DMS53 treated with DMSO at 0.1 percent for 48 hours (cell line): ENCODE measurements around the gene NODAL.
A peak's percentile ranks its signal among the peaks of the same experiment; 100 is the strongest.

ENCODE experiments used
- DNase-seq: peaks from one replicate; lab custom pipeline; 2025; ENCODE audit not compliant: unreplicated experiment; lab: John Stamatoyannopoulos, UW

The NODAL gene

DNA sequence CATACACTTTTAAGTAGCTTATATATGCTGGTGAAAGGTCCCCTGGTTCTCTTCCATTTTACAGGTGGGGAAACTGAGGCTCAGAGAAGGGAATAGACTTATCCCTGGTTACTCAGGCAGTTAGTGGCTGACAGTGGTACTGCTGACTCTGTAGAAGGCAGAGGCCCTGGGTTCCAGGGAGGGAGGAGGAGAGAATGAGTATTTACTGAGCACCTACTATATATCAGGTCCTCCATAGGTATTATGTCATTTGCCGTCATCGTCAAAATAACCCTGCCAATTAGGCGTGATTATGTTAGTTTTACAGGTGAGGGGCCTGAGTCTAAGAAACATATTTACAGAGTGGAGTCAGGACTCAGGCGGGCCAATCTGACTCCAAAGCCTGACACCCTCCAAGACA lies 23.8 kb upstream of the NODAL start:
- no peak for DNase-seq

DNA sequence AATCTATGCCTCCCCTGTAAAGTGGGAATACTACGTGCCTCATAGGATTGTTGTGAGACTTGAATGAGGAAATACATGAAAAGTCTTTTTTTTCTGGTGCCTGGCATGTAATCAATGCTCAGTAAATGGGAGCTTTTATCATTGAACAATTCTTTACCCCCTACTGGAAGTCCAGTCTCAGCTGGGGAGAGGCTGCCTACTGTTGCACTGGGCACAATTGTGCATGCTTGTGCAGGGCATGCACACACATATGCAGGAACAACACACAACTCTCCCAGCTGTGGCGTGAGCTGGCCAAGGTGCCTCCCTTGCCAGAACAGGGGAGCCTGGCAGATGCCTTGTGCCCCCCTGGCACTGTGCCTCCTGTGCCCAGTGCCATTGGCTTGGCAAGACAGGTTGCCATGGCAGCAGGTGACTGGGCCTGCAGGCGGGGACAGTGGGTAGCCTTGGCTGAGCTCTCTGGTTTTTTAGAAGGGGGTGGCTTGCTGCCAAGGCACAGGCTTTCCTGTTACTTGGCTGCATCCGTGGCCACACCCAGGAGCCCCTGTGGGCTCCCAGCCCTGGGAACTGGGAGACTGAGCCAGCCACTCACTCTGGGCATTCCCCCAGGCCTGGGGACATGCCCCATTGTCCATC lies 21.0 kb upstream of the NODAL start:
- DNase-seq: no peak

DNA sequence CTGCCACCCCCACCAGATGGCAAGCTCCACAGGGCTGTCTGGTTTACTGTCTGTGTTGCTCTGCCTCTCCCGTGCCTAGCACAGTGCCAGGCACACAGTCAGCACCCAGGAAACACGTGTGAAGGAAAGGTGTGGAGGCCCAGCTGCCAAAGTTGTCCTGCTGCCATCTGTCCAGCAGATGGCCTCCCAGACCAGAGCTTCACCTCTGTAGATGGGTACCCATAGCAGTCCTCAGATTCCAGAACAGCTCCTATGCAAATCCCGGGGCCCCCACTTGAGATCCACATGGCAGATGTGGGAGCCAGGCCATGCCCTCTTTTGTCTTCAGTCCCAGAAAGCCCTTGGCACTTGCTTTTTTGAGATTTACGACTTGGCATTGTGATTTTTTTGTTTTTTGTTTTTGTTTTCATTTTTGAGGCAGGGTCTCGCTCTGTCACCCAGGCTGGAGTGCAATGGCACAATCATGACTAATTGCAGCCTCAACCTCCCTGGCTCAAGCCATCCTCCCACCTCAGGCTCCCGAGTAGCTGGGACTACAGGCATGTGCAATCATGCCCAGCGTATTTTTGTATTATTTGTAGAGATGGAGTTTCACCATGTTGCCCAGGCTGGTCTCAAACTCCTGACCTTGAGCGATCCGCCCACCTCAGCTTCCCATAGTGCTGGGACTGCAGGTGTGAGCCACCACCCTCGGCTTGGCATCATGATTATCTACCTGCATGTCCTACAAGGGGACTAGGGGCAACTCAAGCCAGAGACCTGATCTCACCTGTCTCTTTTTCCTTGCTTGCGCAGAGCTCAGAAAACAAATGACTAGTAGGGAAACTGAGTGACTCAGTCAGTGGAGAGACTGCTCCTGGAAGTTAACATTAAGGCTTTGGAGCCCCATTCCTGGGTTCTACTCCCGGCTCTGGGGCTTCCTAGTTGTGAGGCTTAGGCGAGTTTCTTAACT lies 20.2 kb upstream of the NODAL start:
- DNase-seq: peak; percentile 33

DNA sequence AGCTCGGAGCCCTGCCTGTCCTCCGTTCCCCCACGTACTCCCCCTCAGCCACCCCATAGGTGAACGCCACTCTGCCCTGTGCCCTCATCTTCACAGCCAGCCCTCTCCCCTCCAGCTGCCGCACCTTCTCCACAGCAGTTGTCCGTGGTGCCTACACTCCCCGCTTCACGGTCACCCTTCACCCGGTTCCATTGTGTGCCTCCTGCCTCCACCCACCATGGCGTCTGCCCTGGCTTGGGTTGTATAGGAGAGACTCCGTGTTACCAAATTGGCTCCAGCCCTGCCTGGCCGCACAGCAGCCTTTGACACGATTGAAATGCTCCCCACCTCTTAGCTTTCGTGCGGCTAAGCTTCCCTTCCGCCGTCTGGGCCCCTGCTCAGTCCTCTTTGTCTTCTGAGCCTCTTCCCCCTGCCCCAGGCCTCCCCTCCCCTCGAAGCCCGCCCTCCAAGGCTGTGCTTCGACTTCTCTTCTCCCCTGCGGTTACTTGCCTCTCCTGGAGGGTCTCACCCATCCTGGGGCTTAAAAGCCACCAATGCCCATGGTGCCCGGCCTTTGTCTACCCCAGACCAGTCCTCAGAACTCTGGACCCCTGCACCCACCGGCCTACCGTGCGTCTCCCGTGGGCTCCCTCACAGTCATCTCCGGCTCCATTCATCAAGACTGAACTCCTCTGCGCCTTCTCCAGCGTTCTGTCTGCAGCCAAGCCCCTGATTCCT lies 18.5 kb upstream of the NODAL start:
- no peak for DNase-seq

DNA sequence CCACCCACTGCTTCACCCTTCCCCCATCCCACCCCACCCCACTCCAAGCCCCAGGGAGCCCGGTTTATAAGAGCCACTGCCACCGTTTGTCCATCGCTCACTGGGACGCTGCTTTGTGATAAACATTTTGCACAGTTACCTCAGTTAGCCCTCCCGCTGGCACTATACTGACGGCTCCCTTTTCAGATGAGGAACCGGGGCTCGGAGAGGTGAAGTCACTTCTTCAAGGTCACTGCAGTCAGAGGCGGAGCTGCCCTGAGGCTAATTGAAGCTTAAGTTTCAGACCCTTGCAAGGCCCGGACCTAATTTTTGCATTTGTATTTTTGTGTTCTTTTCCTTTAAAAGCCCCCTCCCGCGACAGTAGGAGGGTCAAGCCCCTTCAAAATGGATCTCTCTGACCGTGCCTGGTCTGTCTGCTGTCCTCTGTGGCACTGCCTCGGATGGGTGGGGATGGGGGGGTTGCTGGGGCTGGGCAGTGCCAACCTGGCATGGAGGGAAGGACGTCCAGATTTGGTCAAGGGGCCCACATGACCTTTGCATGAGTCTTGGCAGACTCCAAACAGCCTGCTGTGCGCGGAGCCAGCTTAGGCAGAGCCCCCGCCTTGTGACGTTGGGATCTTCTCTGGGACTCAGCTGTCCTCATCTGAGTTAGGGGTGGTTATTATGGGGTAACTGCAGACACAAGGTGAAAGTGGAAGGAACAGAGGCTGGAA lies 17.7 kb upstream of the NODAL start:
- DNase-seq: no peak

DNA sequence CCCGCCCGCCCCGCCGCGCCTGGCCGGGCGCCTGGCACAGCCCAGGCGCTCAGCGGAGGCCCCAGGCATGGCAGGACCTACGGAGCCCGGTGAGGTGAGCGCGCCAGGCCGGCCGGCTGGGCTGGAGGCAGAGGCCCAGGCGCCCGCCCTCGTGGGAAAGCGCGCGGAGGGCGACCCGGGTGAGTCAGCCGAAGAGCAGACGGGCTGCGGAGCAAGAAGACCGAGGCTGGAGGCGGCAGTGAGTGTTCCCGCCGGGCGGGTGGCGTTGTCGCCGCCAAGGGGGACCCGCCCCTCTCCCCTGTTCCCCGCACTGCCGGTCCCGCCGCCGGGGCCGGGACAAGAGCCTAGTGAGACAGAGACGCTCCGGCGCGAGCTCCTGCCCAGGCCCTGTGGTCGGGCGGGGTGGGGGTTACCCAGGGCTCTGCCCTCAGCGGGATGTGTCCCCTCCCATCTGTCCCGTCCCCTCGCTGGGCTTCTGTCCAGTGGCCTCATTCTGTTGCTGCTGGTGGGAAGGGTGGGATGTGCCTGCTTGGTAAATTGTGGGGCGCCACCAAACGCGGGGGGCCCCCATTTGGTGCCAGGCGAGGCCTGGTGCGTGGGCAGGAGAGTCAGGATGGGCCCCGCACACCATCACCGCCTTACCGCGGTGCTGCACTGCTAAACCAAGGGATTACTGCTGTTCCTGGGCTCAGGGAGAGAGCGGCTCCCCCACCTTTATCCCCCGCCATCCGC lies 17.0 kb upstream of the NODAL start:
- peak; percentile 39 for DNase-seq

DNA sequence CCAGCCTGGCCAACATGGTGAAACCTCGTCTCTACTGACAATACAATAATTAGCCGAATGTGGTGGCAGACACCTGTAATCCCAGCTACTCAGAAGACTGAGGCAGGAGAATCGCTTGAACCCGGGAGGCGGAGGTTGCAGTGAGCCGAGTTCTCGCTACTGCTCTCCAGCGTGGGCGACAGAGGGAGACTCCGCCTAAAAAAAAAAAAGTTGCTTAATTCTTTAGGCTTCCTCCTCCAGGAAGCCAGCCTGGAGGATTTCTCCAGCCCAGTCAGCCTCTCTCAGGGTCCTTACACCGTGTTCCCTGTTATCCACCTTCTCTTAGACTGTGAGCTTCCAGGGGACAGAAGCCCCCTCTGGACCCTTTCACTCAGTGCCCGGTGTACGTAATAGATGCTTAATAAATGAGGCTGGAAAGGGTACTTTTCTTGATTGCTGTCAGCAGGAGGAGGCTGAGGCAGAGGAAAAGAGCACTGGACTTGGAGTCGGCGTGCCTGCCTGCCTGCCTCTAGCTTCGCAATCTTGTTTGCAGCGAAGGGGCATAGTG lies 16.4 kb upstream of the NODAL start:
- DNase-seq: no peak

DNA sequence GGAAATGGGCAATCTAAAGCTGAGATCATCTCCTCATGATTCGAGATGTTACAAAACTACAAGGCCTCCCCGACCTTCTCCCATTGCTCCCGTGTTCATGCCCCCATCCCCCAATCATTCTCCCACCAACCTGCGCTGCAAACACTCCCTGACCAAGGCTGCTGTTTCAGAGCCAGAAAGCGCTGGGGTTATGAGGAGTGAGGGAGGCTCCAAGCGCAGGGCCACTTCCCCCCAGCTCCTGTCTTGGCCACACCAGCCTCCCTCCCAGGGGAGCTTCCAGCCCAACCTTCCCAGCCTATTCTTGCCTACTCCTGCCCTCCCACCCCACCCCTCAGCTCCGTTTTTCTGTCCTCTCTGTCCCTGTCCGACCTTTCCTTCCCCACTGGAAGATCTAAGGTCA lies 14.7 kb upstream of the NODAL start:
- DNase-seq: no peak

DNA sequence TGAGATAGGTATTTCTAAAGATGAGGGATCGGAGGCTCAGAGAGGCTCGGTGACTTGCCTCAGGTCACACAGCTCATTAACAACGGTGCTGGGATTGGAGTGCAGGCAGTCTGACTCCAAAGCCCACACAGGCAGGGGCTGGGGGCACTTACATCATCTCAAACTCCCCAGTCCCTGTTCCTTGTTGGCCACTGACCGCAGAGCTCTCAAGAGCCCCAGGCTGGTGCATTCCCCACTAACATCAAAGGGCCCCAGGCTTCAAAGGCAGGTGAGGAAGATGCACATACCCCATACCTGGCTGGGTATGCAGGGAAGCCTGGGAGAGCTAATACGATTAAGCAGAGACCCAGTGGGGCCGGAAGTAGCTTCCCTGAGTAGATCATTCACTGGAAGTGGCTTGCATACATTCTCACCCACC lies 13.7 kb upstream of the NODAL start:
- DNase-seq: no peak

DNA sequence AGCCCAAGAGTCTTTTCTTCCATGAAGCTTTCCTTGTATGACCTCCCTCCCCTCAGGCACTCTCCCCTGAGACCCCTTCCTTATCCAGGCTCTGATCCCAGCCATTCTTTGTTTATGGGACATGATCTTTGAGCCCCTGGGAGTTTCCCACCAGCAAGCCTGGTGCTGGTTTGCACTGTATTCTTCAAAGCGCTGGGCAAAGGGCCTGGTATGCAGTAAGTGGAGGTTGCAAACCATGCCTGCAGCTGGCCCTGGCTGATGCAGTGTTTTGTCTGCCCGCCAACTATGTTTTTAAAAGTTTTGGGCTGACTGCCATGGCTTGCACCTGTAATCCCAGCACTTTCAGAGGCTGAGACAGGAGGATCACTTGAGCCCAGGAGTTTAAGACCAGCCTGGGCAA lies 6.8 kb upstream of the NODAL start:
- no peak for DNase-seq

DNA sequence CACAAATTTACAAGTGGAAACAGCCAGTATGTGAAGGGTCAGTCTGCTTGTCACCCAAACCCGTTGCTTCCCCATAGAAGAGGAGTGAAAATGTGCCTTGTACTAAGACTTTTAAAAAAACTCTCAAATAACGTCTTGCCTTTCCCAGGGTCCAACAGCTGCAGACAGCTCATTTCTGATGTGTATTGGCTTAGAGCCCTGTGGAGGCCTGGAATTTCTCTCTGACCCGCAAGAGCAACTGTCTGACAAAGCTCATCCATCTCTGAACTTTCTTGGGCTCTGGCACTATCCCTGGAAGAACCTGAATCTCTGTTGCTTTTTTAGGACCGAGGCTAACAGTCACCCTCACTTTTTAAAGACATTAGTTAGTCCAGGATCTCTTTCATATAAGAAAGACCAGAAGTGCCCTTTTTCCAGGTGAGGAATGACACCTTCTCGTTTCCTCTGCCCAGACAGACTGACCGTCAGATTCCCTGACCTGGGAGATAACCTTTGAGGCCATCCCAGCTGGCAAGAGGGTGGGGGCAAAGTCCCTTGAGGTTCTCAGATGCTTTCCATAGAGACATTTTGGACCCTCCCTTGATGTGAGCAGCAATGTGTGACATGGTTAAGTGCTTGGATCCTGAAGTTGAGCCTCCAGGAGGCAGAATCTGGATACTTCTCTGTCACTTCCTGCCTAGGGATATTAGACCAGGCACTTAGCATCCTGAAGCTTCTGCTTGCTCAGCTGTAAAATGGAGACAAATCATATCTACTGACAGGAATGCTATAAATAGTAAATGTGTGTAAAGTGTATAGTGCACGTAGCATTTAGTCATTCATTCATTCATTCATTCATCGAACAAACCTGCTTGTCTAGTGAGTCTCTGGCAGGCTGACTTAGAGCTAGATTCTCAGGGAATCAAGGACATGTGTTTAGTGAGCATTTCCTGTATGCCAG lies 4.5 kb upstream of the NODAL start:
- no peak for DNase-seq

DNA sequence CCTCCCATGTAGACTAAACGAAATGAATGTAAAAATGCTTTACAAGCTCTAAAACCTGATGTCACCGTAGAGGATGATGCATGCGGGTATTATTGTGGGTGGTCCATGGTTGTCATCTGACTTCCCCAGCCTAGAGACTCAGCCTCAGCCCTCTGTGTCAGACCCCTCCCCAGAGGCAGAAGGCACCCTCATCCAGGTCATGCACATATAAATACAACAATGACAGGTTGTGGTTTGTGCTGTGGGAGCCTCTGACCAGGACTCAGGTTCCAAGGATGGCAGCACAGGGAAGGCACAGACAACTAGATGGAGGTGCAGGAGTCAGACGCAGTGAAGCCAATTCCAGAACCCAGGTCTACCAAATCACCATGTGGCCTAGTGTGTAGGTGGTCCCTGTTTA lies 3.3 kb upstream of the NODAL start:
- no peak for DNase-seq

DNA sequence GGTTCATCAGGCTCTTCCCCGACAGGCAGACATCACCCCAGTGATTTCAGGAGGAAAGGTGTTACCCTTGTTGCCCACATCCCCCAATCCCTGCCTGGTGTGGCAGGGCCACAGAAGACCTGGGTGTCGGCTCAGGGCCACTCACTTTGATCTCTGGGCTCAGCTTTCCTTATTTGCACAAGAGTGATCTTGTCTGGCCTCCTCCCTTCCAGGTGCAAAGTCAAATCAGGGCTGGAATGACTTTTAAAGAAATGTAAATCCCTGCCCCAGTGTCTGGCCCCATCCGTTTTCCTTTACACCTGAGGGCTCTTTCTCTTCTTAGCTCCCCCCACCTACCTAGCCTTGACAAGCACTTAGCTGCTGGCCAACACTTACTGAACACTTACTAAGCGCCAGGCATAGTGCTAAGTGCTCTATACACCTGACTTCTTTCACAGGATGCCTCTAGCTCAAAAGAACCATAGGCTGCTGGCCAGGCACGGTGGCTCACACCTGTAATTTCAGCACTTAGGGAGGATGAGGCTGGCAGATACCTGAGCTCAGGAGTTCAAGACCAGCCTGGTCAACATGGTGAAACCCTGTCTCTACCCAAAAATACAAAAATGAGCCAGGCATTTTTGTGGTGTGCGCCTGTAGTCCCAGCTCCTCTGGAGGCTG lies 979 bp upstream of the NODAL start:
- DNase-seq: peak; percentile 41

DNA sequence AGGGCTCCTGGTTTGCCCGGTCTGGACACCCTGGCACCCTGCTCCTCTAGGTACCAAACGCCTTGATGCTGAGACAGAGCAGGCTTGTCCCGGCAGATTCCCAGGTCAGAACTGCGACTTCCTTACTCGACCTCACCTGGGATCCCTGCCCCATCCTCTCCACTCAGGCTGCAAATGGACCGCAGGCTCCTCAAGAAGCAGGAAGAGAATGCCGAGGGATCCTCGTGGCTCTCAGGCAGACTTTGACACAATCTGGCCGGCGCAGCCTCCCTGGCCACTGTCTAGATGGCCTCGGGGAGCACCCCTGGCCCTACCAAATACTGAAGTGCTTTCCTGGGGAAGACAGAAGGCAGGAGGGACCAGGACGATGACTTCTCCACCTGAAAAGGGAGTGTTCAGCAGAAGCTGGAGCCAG lies 421 bp upstream of the NODAL start:
- peak; percentile 16 for DNase-seq

DNA sequence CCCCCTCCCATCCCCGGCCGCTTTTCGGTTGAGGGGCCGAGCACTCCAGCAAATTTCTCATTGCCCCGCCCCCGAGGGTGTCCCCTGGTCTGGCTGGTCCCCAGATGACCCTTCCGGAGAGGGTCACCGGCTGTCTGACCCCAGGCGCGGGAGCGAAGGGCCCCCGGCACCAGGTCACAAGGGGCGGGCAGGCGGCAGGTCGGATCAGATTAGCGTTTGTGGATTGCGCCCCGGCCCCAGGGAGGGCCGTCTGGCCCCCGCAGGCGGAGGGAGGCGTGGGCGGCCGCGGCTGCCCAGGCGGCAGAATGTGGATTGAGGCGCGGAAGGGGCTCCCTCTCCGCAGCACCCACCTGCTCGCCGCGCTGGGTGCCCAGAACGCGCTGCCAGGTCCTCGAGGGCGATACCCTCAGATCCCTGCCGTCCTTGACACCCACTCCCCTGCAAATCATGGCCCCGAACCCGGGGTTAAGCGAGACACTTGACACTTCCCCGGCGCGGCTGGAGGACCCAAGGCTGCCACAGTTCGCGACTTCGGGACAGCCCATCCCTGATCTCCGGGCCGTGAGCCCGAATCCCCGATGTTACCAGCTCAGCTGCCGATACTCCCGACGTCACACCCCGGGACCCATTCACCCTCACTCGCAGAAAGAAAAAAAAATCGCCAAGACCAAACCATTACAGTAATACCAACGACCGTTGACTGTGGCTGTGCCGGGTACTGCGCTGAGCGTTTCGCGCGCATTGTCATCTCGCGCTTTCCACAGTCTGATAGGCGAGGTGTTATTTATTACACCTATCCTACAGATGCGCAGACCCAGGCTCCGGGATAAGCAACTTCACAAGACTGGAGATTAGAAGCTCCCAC lies 953 bp downstream of the NODAL start:
- no peak for DNase-seq

DNA sequence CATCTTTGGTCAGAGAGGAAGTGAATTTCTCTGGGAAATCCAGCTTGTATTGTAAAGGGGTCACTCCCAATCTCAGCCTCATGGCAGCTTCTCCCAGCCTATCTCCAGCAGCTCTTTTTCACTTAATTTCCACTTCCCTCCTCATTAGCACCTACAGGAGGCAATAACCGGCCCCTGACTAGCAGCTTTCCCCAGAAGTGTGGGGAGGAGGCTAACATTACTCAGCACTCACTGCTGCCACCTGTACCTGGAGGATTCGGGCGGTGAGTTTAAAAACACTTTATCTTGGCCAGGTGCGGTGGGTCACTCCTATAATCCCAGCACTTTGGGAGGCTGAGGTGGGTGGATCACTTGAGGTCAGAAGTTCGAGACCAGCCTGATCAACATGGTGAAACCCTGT lies 3.8 kb downstream of the NODAL start:
- no peak for DNase-seq

DNA sequence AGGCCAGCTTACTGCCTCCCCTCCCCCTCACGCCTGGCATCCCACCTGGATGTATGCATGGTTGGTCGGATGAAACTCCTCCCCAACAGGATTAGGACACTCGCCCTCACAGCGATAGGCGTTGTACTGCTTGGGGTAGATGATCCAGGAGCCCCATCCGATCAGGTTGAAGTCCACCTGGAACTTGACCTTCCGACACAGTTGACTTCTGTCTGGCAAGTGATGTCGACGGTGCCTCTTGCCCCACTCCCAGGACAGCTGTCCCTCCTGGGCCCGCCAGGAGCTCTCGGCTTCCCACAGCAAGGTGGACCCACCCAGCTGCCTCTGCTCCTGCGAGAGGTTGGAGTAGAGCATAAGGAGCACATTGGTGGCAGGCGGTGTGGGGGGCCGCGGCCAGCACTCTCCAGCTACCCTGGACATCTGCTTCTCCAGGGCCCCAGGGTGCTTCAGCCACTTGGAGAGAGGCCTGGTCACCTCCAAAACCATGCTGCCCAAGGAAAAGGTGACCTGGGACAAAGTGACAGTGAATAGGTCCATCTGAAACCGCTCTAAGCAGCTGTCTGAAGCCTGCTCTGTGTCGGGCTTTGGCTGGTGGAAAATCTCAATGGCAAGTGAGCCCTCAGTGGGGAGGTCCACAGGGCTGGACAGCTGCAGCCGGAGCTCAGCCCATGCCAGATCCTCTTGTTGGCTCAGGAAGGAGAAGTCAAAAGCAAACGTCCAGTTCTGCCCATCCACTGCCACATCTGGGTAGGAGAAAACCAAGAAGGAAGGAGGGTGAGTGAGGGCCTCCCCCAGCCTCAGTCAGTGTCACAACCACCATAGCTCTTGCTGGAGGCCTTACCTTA lies 6.0 kb downstream of the NODAL start:
- no peak for DNase-seq
